Stomach (tissue), 4 donors: ENCODE measurements around the gene PUM2.

Source experiments
- CTCF ChIP-seq, 7 experiments: fragments of 450-650 bp in 4 of 7; fragments of 200-600 bp in 3 of 7; sonication (generic) in 3 of 7; IDR thresholded peaks; one replicate each; pipeline ENCODE4 v1.5.1; 2016 to 2019; ENCODE audit warnings: antibody characterized with exemption in 7 of 7, control low read depth in 2 of 7, mild to moderate bottlenecking in 1 of 7
- EP300 ChIP-seq: sonication (generic); formaldehyde crosslinking; IDR thresholded peaks from one replicate; pipeline ENCODE4 v1.6.1; 2017; ENCODE audit warnings: antibody characterized with exemption
- POLR2A ChIP-seq, 4 donors: fragments of 450-650 bp; IDR thresholded peaks; one replicate each; pipeline ENCODE4 v1.6.1; 2016; ENCODE audit warnings: antibody characterized with exemption in 4 of 4, control low read depth in 2 of 4, mild to moderate bottlenecking in 1 of 4, moderate library complexity in 1 of 4
- POLR2AphosphoS5 ChIP-seq, 3 donors: sonication (generic); formaldehyde crosslinking; IDR thresholded peaks; one replicate each; pipeline ENCODE4 v1.6.1; 2016; ENCODE audit warnings: antibody characterized with exemption in 3 of 3

DNA sequence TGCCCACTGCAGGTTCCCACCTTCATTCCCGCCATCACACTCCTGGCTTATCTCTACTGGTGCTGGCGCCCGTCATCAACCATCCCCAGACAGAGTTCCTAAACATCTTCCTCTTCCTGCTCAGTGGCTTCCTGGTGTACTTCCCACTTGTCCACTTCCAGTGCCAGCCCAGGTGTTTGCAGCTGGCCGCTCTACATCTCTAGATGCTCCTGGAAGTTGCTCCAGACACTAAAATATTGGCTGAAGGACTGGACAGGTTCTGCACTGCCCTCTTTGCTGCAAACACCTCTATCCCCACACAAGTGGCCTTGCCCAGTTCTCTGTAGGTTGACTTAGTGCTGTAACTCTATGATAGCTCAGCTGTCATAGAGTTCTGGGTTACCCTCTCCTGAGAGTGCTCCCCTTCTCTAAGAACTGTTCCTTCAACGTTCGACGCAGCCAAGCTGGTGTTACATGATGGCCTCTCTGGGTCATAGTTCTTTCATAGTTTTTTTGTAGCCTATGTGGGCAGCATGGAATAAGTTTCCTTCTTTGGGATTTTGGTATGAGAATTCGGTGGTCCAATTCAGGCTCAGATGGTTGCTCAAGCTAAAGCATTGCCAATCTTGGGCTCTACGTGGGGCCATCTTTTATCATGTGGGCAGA lies 45.8 kb upstream of the PUM2 start:
- TF ChIP-seq CTCF (IDR thresholded peaks at IDR 0.05) (peak in 1 of 7 experiments; percentile 6), POLR2A (IDR thresholded peaks at IDR 0.05) (no peak), EP300 (no peak), POLR2AphosphoS5 (IDR thresholded peaks at IDR 0.05) (no peak)
